Smooth muscle cell (in vitro differentiated cells): ENCODE data around the gene TOMM22. TPM values are rescaled to one million over a fixed set of nuclear protein-coding genes. Genes with fewer than 3 reads are reported as not detected.

Source experiments
- DNase-seq: peaks from one replicate; lab custom pipeline; 2025; ENCODE audit not compliant: unreplicated experiment; lab: John Stamatoyannopoulos, UW
- H2AFZ ChIP-seq: fragments of 200-600 bp; sonication (generic); 2 replicates; pipeline ENCODE4 v1.6.0; 2016; ENCODE audit warnings: antibody characterized with exemption, low read depth, mild to moderate bottlenecking
- H3F3A ChIP-seq: fragments of 200-600 bp; sonication (generic); 2 replicates; pipeline ENCODE4 v1.6.0; 2017; ENCODE audit warnings: antibody characterized with exemption, low read depth
- H3K27ac ChIP-seq: fragments of 200-600 bp; sonication (generic); 2 replicates; pipeline ENCODE4 v1.5.1; 2016; ENCODE audit warnings: low read depth, mild to moderate bottlenecking
- H3K27me3 ChIP-seq: fragments of 200-600 bp; sonication (generic); 2 replicates; pipeline ENCODE4 v1.6.1; 2016; ENCODE audit warnings: low read depth, mild to moderate bottlenecking
- H3K36me3 ChIP-seq: fragments of 200-600 bp; sonication (generic); 2 replicates; pipeline ENCODE4 v1.5.1; 2016; ENCODE audit warnings: low read depth
- H3K4me1 ChIP-seq: fragments of 200-600 bp; sonication (generic); 2 replicates; pipeline ENCODE4 v1.5.1; 2016; ENCODE audit warnings: low read depth
- H3K4me2 ChIP-seq: fragments of 200-600 bp; sonication (generic); 2 replicates; pipeline ENCODE4 v1.6.0; 2016; ENCODE audit warnings: mild to moderate bottlenecking
- H3K4me3 ChIP-seq: fragments of 200-600 bp; sonication (generic); 2 replicates; pipeline ENCODE4 v1.5.1; 2016; ENCODE audit warnings: mild to moderate bottlenecking
- H3K79me2 ChIP-seq: fragments of 200-600 bp; sonication (generic); 2 replicates; pipeline ENCODE4 v1.6.0; 2016; ENCODE audit warnings: low read depth, mild to moderate bottlenecking
- H3K9ac ChIP-seq: fragments of 200-600 bp; sonication (generic); 2 replicates; pipeline ENCODE4 v1.6.0; 2016; ENCODE audit warnings: low read depth
- H3K9me3 ChIP-seq: fragments of 200-600 bp; sonication (generic); replicated peaks from 2 replicates; pipeline ENCODE4 v1.5.1; 2016; ENCODE audit warnings: low read depth
- H4K20me1 ChIP-seq: fragments of 200-600 bp; sonication (generic); 2 replicates; pipeline ENCODE4 v1.6.0; 2016; ENCODE audit warnings: low read depth
- WGBS: methylation state at CpG from one replicate; pipeline ENCODE4 v1.1.7; 2016; ENCODE audit warnings: low lambda C conversion rate; 5-methylcytosine and 5-hydroxymethylcytosine counted together
- polyA plus RNA-seq: library from polyadenylated mRNA; unstranded; fragments of >200 nt; fragmentation: Nextera tagmentation; extraction: Ambion mirVana; gene quantifications from 2 replicates; pipeline ENCODE4 v1.2.1, GENCODE V29; 2016
- total RNA-seq: library from RNA; depleted of rRNA; stranded (reverse); fragments of >200 nt; gene quantifications from 2 replicates; pipeline ENCODE4 v1.2.3, GENCODE V29; 2014
- TF ChIP-seq, protein P1 (sequence below): fragments of 200-600 bp; sonication (generic); IDR thresholded peaks from 2 replicates; pipeline ENCODE4 v1.5.1; 2017; ENCODE audit warnings: borderline replicate concordance, mild to moderate bottlenecking, antibody characterized with exemption; ENCODE audit not compliant: insufficient read depth, poor library complexity, severe bottlenecking

TOMM22 gene
- total and polyA plus RNA-seq, 2 experiments from 2014 or later: 63.3 to 64.7 TPM

DNA sequence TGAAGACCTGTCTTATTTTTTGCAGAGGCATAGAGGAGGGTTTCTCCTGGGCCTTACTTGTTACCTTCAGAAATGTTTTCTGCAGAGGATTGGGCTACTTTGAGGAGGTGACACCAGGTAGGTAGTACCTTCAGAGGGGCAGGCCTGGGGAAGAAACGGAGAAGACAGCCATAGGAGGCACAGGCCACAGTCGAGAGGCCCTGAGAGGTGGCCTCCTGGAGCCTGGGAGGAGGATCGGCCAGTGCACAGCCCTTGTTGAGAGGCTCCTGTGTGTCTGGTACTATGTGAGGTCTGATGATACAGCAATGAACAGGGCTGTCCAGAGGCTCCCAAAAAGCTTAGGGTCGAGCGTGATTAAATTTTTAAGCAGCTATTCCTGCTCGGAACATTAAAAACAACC lies 35.5 kb downstream of the TOMM22 start:
- no peak overlapping the region for H3K4me2 ChIP-seq

GRCh38 chr22:38718414-38718813 lies 36.7 kb downstream of the TOMM22 start:
- H4K20me1 ChIP-seq: peaks cover 69% of the 10 kb centered on the region

More for the DNA sequence above, 35.5 kb downstream of the TOMM22 start:
- Histone ChIP-seq H2AFZ (no peak overlapping the region), H3K36me3 (no peaks in the 10 kb centered on the region), H3K79me2 (peaks cover 26% of the 10 kb centered on the region), H3K9ac (no peak overlapping the region), H3K27me3 (no peaks in the 10 kb centered on the region), H3K9me3 (no peaks in the 10 kb centered on the region), H3K27ac (peak overlapping the region; percentile 90), H3K4me1 (peaks cover 8% of the 10 kb centered on the region), H3F3A (peaks cover 15% of the 10 kb centered on the region), H4K20me1 (peaks cover 81% of the 10 kb centered on the region), H3K4me3 (no peak overlapping the region)
- TF ChIP-seq, protein P1, sequence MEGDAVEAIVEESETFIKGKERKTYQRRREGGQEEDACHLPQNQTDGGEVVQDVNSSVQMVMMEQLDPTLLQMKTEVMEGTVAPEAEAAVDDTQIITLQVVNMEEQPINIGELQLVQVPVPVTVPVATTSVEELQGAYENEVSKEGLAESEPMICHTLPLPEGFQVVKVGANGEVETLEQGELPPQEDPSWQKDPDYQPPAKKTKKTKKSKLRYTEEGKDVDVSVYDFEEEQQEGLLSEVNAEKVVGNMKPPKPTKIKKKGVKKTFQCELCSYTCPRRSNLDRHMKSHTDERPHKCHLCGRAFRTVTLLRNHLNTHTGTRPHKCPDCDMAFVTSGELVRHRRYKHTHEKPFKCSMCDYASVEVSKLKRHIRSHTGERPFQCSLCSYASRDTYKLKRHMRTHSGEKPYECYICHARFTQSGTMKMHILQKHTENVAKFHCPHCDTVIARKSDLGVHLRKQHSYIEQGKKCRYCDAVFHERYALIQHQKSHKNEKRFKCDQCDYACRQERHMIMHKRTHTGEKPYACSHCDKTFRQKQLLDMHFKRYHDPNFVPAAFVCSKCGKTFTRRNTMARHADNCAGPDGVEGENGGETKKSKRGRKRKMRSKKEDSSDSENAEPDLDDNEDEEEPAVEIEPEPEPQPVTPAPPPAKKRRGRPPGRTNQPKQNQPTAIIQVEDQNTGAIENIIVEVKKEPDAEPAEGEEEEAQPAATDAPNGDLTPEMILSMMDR: no peak
- no peak for DNase-seq
- WGBS: 97% methylated on average over 6 of the region's 6 CpGs

DNA sequence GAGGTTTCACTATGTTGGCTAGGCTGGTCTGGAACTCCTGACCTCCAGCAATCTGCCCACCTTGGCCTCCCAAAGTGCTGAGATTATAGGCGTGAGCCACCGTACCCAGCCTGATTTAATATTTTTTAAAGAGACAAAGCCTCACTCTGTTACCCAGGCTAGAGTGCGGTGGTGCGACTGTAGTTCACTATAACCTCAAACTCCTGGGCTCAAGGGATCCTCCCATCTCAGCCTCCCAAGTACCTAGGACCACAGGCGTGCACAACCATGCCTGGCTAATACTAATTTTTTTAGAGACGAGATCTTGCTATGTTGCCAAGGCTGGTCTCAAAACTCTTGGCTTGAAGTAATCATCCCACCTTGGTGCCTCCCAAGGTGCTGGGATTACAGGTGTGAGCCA lies 37.4 kb downstream of the TOMM22 start:
- Histone ChIP-seq H2AFZ (no peak overlapping the region), H3K36me3 (no peaks in the 10 kb centered on the region), H3K9ac (peak overlapping the region; percentile 67), H3F3A (peaks cover 15% of the 10 kb centered on the region), H3K4me1 (no peaks in the 10 kb centered on the region), H3K79me2 (peaks cover 6% of the 10 kb centered on the region), H3K9me3 (no peaks in the 10 kb centered on the region), H3K27me3 (no peaks in the 10 kb centered on the region), H3K27ac (peak overlapping the region; percentile 90), H4K20me1 (peaks cover 61% of the 10 kb centered on the region), H3K4me3 (no peak overlapping the region), H3K4me2 (peak overlapping the region; percentile 70)
- WGBS: 97% methylated on average over 6 of the region's 6 CpGs
- DNase-seq: no peak
- TF ChIP-seq, protein P1: no peak

More at GRCh38 chr22:38718414-38718813, 36.7 kb downstream of the TOMM22 start:
- Histone ChIP-seq H3K9ac (peak overlapping the region; percentile 67), H3K27ac (peak overlapping the region; percentile 90), H3K4me3 (no peak overlapping the region), H3K4me2 (peak overlapping the region; percentile 70), H3K27me3 (no peaks in the 10 kb centered on the region), H3F3A (peaks cover 15% of the 10 kb centered on the region), H3K4me1 (no peaks in the 10 kb centered on the region), H2AFZ (no peak overlapping the region), H3K79me2 (peaks cover 14% of the 10 kb centered on the region), H3K36me3 (no peaks in the 10 kb centered on the region), H3K9me3 (no peaks in the 10 kb centered on the region)
- TF ChIP-seq, protein P1: peak; percentile 54
- DNase-seq: peak; percentile 19
- 26% methylated on average over 6 of the region's 6 CpGs for WGBS

DNA sequence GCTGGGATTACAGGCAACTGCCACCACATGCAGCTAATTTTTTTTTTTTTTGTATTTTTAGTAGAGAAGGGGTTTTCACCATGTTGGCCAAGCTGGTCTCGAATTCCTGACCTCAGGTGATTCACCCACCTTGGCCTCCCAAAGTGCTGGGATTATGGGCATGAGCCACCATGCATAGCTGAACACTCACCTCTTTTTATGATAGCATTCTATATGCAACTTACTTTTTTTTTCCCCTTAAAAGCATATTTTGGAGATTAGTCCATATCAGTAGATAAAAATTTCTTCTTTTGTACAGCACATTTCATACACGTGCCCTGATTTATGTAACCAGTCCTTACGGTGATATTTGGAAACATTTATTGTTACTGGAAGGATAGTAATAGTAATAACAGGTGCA lies 38.6 kb downstream of the TOMM22 start:
- Histone ChIP-seq H3K36me3 (no peaks in the 10 kb centered on the region), H3K4me1 (no peaks in the 10 kb centered on the region), H3K4me2 (no peak overlapping the region), H3K4me3 (no peak overlapping the region), H3K27ac (no peak overlapping the region), H4K20me1 (peaks cover 49% of the 10 kb centered on the region), H3F3A (peaks cover 15% of the 10 kb centered on the region), H3K79me2 (no peaks in the 10 kb centered on the region), H3K9ac (no peak overlapping the region), H2AFZ (no peak overlapping the region), H3K27me3 (no peaks in the 10 kb centered on the region), H3K9me3 (no peaks in the 10 kb centered on the region)
- TF ChIP-seq, protein P1: no peak
- WGBS: 96% methylated on average over 3 of the region's 3 CpGs
- DNase-seq: no peak
